ENCODE measurements around the gene GP5.

DNA sequence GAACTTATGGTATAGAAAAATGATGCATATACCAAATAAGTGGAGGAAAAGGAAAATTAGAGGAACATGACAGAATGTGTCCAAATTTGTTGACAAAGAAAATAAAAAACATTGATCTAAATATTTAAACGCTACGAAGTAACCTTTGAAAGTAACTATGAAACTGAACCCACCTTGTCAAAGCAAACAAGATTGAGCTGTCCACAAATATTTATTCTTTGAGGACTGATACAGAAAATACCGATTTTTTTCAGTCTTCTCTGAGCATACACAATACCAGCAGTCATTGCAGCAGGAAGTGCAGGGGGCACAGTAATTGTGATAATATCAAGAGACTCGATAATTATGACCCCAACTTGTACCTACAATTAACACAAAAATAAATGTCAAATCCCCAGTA, 47.7 kb upstream of the GP5 start:
- TF ChIP-seq TEAD4 (IDR thresholded peaks at IDR 0.05; ENCODE audit: borderline replicate concordance, insufficient read depth) (no peak), EP300 (IDR thresholded peaks at IDR 0.05; ENCODE audit: borderline replicate concordance in 1 of 2, low read depth in 1 of 2, low read length in 1 of 2) (no peak), RAD21 (IDR thresholded peaks at IDR 0.05; ENCODE audit: low read length) (no peak)
- TF ChIP-seq, protein P1, sequence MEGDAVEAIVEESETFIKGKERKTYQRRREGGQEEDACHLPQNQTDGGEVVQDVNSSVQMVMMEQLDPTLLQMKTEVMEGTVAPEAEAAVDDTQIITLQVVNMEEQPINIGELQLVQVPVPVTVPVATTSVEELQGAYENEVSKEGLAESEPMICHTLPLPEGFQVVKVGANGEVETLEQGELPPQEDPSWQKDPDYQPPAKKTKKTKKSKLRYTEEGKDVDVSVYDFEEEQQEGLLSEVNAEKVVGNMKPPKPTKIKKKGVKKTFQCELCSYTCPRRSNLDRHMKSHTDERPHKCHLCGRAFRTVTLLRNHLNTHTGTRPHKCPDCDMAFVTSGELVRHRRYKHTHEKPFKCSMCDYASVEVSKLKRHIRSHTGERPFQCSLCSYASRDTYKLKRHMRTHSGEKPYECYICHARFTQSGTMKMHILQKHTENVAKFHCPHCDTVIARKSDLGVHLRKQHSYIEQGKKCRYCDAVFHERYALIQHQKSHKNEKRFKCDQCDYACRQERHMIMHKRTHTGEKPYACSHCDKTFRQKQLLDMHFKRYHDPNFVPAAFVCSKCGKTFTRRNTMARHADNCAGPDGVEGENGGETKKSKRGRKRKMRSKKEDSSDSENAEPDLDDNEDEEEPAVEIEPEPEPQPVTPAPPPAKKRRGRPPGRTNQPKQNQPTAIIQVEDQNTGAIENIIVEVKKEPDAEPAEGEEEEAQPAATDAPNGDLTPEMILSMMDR (IDR thresholded peaks at IDR 0.05) = no peak
- TF ChIP-seq, protein P2, sequence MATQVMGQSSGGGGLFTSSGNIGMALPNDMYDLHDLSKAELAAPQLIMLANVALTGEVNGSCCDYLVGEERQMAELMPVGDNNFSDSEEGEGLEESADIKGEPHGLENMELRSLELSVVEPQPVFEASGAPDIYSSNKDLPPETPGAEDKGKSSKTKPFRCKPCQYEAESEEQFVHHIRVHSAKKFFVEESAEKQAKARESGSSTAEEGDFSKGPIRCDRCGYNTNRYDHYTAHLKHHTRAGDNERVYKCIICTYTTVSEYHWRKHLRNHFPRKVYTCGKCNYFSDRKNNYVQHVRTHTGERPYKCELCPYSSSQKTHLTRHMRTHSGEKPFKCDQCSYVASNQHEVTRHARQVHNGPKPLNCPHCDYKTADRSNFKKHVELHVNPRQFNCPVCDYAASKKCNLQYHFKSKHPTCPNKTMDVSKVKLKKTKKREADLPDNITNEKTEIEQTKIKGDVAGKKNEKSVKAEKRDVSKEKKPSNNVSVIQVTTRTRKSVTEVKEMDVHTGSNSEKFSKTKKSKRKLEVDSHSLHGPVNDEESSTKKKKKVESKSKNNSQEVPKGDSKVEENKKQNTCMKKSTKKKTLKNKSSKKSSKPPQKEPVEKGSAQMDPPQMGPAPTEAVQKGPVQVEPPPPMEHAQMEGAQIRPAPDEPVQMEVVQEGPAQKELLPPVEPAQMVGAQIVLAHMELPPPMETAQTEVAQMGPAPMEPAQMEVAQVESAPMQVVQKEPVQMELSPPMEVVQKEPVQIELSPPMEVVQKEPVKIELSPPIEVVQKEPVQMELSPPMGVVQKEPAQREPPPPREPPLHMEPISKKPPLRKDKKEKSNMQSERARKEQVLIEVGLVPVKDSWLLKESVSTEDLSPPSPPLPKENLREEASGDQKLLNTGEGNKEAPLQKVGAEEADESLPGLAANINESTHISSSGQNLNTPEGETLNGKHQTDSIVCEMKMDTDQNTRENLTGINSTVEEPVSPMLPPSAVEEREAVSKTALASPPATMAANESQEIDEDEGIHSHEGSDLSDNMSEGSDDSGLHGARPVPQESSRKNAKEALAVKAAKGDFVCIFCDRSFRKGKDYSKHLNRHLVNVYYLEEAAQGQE (IDR thresholded peaks at IDR 0.05; ENCODE audit: low read depth, low read length) = no peak
